ENCODE results near the gene RAB21. TPM values are rescaled to one million over a fixed set of nuclear protein-coding genes. Genes with fewer than 3 reads are reported as not detected.

RAB21 gene
- total RNA-seq = 44.0 to 49.0 TPM (median 46.9 TPM) in 3 replicates

DNA sequence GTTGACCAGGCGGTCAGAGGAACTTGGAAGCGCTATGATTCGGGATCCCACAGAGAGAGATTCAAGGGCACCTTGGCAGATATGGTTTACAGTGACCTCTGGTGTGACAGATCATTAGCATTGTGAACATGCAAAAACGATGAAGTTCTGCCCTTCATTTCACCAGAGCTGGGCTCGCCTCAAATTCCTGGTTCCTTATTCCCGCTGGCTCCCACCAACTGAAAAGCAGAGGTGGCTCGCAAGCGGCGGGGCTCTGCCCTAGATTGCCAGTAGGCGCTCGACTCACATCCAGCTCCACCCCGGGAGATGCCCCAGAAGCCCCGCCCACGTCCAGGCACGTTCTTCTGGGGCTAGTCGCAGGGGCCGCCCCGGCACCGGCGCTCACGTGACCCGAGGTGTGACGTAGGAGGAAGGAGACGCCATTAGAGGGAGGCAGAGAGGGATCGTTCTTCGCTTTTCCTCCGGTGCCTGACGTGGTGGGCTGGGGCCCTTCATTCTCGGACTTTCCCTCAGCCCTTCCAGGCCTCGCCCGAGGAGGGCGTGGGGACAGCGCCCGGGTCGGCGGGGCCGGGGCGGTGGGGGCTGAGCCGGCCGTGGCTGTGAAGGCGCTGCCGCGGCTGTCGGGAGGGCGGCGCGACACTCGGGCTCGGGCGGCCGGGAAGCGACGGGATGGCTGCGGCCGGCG lies at the start of gene RAB21:
Gene RAB21, plus strand, starts transcription at position 403 of the 685 bp plus-strand sequence. Its CDS starts 267 bp downstream, at position 670.
- Mint-ChIP-seq H3K36me3 (peaks cover 14% of the 10 kb centered on the region), H3K4me1 (peaks cover 22% of the 10 kb centered on the region), H3K27me3 (ENCODE audit: low read depth) (peaks cover 28% of the 10 kb centered on the region), H3K4me3 (peak within 1 kb of the TSS; percentile 89), H3K27ac (peak within 1 kb of the TSS; percentile 96), H3K9me3 (no peaks in the 10 kb centered on the region)
- DNase-seq (ENCODE audit: low spot score in 2 of 2, unreplicated experiment in 2 of 2) = peak; percentile 95 to 98
- TF ChIP-seq, protein P1, sequence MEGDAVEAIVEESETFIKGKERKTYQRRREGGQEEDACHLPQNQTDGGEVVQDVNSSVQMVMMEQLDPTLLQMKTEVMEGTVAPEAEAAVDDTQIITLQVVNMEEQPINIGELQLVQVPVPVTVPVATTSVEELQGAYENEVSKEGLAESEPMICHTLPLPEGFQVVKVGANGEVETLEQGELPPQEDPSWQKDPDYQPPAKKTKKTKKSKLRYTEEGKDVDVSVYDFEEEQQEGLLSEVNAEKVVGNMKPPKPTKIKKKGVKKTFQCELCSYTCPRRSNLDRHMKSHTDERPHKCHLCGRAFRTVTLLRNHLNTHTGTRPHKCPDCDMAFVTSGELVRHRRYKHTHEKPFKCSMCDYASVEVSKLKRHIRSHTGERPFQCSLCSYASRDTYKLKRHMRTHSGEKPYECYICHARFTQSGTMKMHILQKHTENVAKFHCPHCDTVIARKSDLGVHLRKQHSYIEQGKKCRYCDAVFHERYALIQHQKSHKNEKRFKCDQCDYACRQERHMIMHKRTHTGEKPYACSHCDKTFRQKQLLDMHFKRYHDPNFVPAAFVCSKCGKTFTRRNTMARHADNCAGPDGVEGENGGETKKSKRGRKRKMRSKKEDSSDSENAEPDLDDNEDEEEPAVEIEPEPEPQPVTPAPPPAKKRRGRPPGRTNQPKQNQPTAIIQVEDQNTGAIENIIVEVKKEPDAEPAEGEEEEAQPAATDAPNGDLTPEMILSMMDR (IDR thresholded peaks at IDR 0.05; ENCODE audit: unreplicated experiment) = no peak

DNA sequence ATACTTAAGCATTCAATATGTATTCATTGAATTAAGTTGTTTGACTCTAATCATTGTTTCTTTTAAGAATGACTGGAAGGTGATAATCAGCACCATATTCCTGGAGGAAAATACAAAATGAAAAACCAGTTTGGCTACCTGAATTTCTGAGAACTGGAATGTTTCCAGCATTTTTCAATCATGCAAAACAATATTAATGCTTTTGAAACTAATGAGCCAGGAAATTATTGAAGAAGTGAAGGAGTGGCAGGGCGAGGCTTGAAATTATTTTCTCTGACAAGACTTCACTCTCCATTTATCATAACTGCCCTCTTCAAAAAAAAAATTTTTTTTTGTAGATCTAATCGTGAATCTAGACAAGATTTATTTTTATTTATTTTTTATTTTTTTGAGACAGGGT lies 49.7 kb upstream of the RAB21 start:
- H3K4me3 Mint-ChIP-seq = no peak overlapping the region
- H3K27ac Mint-ChIP-seq = no peak overlapping the region
- no peaks in the 10 kb centered on the region for H3K27me3 Mint-ChIP-seq (ENCODE audit: low read depth)
- H3K4me1 Mint-ChIP-seq = peaks cover 17% of the 10 kb centered on the region
- TF ChIP-seq, protein P1 (IDR thresholded peaks at IDR 0.05; ENCODE audit: unreplicated experiment) = no peak
- H3K36me3 Mint-ChIP-seq = peaks cover 10% of the 10 kb centered on the region
- DNase-seq (ENCODE audit: low spot score in 2 of 2, unreplicated experiment in 2 of 2) = no peak
- H3K9me3 Mint-ChIP-seq = no peaks in the 10 kb centered on the region

GRCh38 chr12:71708658-71709057 lies 46.0 kb upstream of the RAB21 start:
- Mint-ChIP-seq H3K9me3 (peaks cover 23% of the 10 kb centered on the region), H3K4me3 (no peak overlapping the region), H3K27me3 (ENCODE audit: low read depth) (no peaks in the 10 kb centered on the region), H3K36me3 (peaks cover 5% of the 10 kb centered on the region), H3K4me1 (peaks cover 13% of the 10 kb centered on the region), H3K27ac (no peak overlapping the region)
- DNase-seq (ENCODE audit: low spot score in 2 of 2, unreplicated experiment in 2 of 2) = no peak
- TF ChIP-seq, protein P1 (IDR thresholded peaks at IDR 0.05; ENCODE audit: unreplicated experiment) = no peak

GRCh38 chr12:71710276-71711125 lies 44.2 kb upstream of the RAB21 start:
- DNase-seq (ENCODE audit: low spot score in 2 of 2, unreplicated experiment in 2 of 2) = no peak
- Mint-ChIP-seq H3K27ac (no peak overlapping the region), H3K27me3 (ENCODE audit: low read depth) (no peaks in the 10 kb centered on the region), H3K4me3 (no peak overlapping the region), H3K4me1 (no peaks in the 10 kb centered on the region), H3K9me3 (peaks cover 36% of the 10 kb centered on the region), H3K36me3 (peaks cover 5% of the 10 kb centered on the region)
- TF ChIP-seq, protein P1 (IDR thresholded peaks at IDR 0.05; ENCODE audit: unreplicated experiment) = no peak

GRCh38 chr12:71718611-71719010 lies 36.1 kb upstream of the RAB21 start:
- no peak for DNase-seq (ENCODE audit: low spot score in 2 of 2, unreplicated experiment in 2 of 2)
- TF ChIP-seq, protein P1 (IDR thresholded peaks at IDR 0.05; ENCODE audit: unreplicated experiment) = no peak
- H3K36me3 Mint-ChIP-seq = peaks cover 1% of the 10 kb centered on the region
- H3K9me3 Mint-ChIP-seq = peaks cover 22% of the 10 kb centered on the region
- no peaks in the 10 kb centered on the region for H3K27me3 Mint-ChIP-seq (ENCODE audit: low read depth)
- H3K4me3 Mint-ChIP-seq = no peak overlapping the region
- H3K27ac Mint-ChIP-seq = no peak overlapping the region
- H3K4me1 Mint-ChIP-seq = peaks cover 9% of the 10 kb centered on the region
